Stimulated activated CD8-positive, alpha-beta memory T cell treated with anti-CD3 and anti-CD28 coated beads, Interleukin-4, amount 100 ng/mL, for 4 hours (primary cell): Measurements from ENCODE around the gene JAG2.

Experiments
- DNase-seq, 2 donors: peaks; one replicate each; pipeline ENCODE4 v3.0.0-alpha.2; 2020; ENCODE audit warnings: low read depth in 2 of 2, low spot score in 1 of 2

Gene JAG2

DNA sequence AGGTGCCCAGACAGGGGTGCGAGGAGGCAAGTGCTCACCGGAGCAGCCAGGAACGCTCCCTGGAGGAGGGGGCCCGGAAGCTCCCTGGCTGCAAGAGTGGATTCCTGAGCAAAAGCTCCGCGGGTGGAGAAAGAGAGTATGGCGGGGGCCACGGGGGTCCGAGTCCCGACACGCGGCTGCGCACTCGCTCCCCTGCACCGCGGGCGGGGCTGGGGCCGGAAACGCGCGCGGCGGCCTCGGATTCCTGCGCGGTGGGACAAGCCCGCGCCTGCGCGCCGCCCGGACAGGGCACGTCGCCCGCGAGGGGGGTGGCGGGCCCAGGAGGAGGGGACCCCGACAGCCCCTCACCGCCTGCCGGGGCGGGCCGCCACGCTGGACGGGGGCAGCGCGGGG is 75.5 kb downstream of the JAG2 start:
- peak in 1 of 2 donors; percentile 28 for DNase-seq

- no peak for DNase-seq
Measured at GRCh38 chr14:105092171-105093037, 76.2 kb downstream of the JAG2 start.

GRCh38 chr14:105091517-105092170 is 76.9 kb downstream of the JAG2 start:
- no peak for DNase-seq

DNA sequence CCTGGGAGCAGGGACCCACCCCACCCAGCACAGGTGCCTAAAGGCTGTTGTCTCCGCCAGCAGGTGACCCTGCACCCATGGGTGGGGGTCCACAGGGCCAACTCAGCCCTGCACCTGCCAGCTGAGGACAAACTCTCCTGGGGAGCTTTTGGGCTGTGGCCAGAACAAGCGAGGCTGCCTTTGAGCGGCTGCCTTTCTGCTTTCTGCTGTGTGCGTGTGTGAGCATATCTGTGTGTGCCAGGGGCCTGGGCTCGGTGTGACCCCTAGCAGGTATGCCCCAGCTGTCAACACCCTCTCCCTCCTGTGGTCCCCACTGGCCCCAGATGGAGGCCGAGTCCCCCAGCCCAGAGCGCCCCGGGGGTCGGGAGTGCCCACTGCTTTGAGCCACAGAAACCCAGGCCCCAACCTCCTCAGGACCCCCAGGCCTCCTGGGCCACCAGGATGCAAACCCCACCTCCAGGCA is 77.5 kb downstream of the JAG2 start:
- no peak for DNase-seq
